Measurements from ENCODE around the gene GGA1.
A peak's percentile ranks its signal among the peaks of the same experiment; 100 is the strongest.
"Not testable (repeated sequence)": the region's sequence is repeated elsewhere in the genome, so short reads cannot be mapped to it uniquely, and the experiment has no call there.

Gene GGA1

DNA sequence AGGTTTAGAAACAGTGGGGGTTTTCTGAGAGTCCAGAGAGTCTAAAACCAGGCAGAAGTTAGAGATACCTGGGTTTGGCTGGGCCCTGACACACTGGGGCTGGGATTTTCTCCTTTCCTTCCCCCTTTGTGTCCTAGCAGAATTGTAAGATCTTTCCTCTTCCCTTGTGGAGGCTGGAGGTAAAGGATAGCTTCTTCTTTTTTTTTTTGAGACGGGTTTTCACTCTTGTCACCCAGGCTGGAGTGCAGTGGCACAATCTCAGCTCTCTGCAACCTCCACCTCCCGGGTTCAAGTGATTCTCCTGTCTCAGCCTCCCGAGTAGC lies 1.5 kb downstream of the GGA1 start:
- not testable (repeated sequence) for DNase-seq

DNA sequence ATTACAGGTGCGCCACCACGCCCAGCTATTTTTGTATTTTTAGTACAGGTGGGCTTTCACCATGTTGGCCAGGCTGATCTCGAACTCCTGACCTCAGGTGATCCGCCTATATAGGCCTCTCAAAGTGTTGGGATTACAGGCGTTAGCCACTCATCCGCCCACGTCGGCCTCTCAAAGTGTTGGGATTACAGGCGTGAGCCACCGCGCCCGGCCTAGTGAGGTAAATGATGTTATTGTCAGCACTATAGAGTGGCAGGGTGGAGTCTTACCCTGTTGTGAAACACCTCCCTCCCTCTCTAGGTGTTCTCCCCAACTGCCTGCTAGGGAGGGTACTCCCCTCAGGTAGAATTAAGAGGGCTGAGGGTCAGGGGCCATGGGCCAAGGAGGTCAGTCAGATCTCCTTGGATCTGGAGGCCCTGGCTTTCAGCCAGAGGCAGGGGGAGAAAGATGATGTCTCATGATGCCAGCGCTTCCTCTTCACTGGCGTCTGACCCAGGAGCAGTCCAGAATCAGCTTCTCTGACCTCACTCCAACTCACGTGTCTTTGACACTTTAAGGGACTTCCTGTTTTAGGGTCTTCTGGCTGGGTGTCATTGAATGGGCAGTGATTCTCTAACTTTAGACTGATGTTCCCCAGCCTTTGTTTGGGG lies 2.0 kb downstream of the GGA1 start:
- no peak for DNase-seq

DNA sequence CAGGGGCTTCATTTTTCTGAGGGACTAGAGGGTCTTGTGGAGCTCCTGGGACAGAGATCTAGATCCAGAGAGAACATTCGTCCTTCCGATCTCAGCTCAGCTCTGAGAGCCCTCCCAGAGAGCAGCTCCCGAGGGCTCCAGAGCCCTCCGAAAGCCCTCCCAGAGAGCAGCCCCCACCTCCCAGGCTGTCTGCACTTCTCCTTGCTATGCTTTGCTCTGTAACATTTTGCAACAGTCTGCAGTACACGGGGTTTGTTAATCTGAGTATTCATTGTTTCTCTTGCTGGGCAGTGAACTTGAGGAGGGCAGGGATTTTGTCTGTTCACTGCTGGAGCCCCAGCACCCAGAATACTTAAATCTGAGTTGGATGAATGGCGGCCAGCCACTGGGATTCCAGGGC lies 2.6 kb downstream of the GGA1 start:
- no peak for DNase-seq

GRCh38 chr22:37616201-37617083 lies 7.8 kb downstream of the GGA1 start:
- no peak for DNase-seq

DNA sequence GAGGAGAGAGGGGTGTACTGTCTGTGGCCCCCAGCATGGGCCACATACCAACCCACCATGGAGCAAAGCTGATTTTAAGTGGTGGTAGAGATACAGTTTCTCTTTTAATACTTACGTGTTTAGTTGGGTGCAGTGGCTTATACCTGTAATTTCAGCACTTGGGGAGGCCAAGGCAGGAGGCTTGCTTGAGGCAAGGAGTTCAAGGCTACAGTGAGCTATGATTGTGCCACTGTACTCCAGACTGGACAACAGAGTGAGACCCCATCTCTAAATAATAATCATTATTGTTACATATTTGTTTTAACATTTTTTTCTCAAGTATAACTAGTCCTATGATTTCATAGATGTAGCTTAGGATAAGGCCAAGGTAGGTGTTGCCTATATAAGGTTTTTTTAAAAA lies 8.8 kb downstream of the GGA1 start:
- no peak for DNase-seq

GRCh38 chr22:37618072-37618656 lies 9.5 kb downstream of the GGA1 start:
- no peak for DNase-seq

DNA sequence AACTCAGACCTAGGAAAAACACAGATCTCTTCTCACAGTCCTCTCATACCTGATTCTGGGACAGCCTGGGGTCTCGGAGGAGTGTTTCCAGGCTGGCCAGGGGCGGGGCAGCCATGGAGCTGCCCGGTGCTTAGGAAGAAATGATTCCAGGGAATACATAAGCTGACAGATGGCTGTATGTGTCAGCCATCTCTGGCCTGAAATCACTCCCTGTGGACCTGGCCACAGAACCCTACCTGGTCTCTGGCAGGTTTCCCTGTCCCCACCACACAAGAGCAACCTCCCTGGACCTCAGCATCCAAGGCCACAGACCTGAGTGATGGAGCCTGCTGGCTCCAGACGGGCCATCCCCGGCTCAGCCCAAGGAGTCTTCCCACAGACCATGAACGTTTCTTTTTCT lies 10.0 kb downstream of the GGA1 start:
- no peak for DNase-seq

GRCh38 chr22:37619991-37620390 lies 11.4 kb downstream of the GGA1 start:
- DNase-seq: no peak

GRCh38 chr22:37621352-37621860 lies 12.8 kb downstream of the GGA1 start:
- DNase-seq: no peak

- peak; percentile 84 for DNase-seq
Measured at GRCh38 chr22:37623075-37624016, 14.7 kb downstream of the GGA1 start.

- no peak for DNase-seq
Measured at GRCh38 chr22:37624017-37624365, 15.4 kb downstream of the GGA1 start.

- no peak for DNase-seq
Measured at GRCh38 chr22:37624876-37625275, 16.2 kb downstream of the GGA1 start.

GRCh38 chr22:37625737-37626136 lies 17.1 kb downstream of the GGA1 start:
- no peak for DNase-seq

- DNase-seq: no peak
Measured at GRCh38 chr22:37626144-37626543, 17.5 kb downstream of the GGA1 start.

- no peak for DNase-seq
Measured at GRCh38 chr22:37626556-37627075, 18.0 kb downstream of the GGA1 start.

GRCh38 chr22:37627121-37627520 lies 18.5 kb downstream of the GGA1 start:
- DNase-seq: no peak

DNA sequence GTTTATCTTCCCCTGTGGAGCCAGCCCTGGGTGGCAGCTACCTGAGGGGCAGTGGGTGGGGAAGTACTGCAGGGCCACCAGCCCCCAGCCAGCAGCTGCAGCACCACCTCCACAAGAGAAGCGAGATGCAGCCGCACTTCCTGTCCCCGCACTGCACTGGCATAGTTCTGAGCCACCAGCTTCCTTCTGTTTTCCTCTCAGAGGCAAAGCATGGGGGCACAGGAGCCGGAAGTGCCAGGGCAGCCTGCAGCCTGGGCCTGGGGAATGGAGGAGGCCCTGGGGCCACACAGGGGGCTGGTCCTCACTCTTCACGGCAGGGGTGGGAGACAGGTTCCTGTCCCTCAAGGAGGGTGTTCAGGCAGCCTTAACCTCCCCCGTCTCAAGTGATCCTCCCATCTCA lies 18.9 kb downstream of the GGA1 start:
- peak; percentile 64 for DNase-seq

GRCh38 chr22:37628830-37629229 lies 20.2 kb downstream of the GGA1 start:
- no peak for DNase-seq

GRCh38 chr22:37629928-37630327 lies 21.3 kb downstream of the GGA1 start:
- no peak for DNase-seq

DNA sequence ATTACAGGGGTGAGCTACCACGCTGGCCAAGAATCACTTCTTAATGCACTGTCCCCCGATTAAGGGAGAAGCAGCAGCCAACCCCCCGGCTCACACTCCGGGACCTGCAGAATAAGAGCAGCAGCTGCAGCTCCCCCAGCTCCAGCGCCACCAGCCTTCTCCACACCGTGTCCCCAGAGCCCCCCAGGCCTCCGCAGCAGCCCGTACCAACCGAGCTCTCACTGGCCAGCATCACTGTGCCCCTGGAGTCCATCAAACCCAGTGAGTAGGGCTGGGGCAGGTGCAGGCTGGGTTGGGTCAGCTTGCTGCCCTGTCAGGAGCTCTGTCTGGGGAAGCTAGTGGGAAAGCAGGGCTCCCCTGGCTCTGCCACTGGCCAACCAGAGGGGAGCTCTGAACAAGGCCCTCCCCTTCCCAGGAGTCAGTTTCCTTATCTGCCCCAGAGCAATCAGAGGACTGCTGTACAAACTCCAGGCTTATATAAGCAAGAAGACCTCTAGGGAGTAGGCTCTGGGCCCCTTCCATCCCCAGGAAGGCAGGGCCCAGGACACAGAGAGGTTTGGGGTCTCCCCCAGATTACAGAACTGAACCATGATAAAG lies 22.3 kb downstream of the GGA1 start:
- DNase-seq: no peak

DNA sequence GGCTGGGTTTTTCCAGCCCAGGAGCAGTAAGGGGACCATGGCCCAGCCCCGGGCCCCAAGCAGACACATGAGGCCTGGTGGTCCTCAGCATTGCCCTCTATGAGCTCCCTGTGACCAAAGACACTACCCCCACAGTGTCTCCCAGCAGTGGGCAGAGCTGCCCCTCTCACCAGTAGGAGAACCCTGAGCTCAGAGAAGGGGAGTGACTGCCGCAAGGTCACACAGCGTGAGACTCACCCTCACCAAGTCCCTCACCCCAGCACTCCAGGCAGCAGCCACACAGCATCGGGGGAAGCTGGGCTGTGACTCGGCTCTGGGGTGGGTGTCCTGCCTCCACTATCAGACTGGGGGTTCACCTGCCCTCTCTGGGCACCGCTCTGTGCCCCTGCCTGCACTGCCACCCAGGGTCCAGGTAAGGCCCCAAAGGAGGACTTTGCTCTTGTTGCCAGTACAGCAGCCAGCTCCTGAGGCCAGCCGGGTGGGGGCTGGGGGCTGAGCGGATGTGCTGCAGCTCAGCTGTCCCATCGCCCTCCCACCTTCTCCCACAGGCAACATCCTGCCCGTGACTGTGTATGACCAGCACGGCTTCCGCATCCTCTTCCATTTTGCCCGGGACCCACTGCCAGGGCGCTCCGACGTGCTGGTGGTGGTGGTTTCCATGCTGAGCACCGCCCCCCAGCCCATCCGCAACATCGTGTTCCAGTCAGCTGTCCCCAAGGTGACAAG lies 23.0 kb downstream of the GGA1 start:
- peak; percentile 28 for DNase-seq

All from activated gamma-delta T cell treated with Interleukin-2 at 50 U/mL for 16 hours (primary cell).